Measurements from ENCODE around the gene SWAP70. TPM values are rescaled to one million over a fixed set of nuclear protein-coding genes. Genes with fewer than 3 reads are reported as not detected.

The SWAP70 gene
- total RNA-seq, 1 donor from 2014 or later = 33.7 TPM

DNA sequence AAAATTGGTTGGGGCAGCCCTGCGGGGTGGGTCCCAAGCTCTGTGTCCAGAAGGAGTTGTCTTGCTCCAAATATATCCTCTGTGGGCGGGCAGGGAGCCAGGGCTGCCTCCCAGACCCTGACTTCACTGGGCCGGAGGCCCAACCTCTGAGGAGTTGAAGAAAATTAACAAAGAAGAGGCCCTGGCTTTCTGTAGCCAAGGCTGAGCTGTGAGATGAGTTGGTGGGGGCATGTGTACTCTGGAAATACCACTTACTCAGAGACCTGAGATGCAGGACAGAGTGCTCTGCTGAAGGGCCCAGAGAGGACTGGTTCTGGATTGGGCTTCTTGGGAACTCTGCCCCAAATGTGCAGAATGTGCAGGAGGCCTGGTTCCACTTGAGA is 96.3 kb downstream of the SWAP70 start:
- Mint-ChIP-seq H3K4me1 (ENCODE audit: low read depth, unreplicated experiment) (peaks cover 76% of the 10 kb centered on the region), H3K9me3 (ENCODE audit: unreplicated experiment) (no peaks in the 10 kb centered on the region), H3K4me3 (ENCODE audit: unreplicated experiment) (no peak overlapping the region), H3K27ac (ENCODE audit: unreplicated experiment) (peak overlapping the region; percentile 98), H3K36me3 (ENCODE audit: low read depth, unreplicated experiment) (peaks cover 9% of the 10 kb centered on the region), H3K27me3 (ENCODE audit: low read depth, unreplicated experiment) (no peaks in the 10 kb centered on the region)
- Histone ChIP-seq H2AFZ (ENCODE audit: low read depth, low read length) (no peak overlapping the region), H3K27ac (ENCODE audit: low read depth, low read length) (peak overlapping the region; percentile 88), H3K9me3 (ENCODE audit: insufficient read depth, low read depth, low read length) (no peaks in the 10 kb centered on the region), H3K79me2 (ENCODE audit: insufficient read depth, low read length) (no peaks in the 10 kb centered on the region), H3K36me3 (ENCODE audit: insufficient read depth, low read length) (no peaks in the 10 kb centered on the region), H3K27me3 (ENCODE audit: insufficient read depth, low read length) (no peaks in the 10 kb centered on the region), H3K4me1 (ENCODE audit: insufficient read depth, low read length) (peaks cover 54% of the 10 kb centered on the region), H4K20me1 (ENCODE audit: insufficient read depth, low read length) (no peaks in the 10 kb centered on the region), H3K4me2 (ENCODE audit: low read length) (peak overlapping the region; percentile 45), H3K4me3 (ENCODE audit: insufficient read depth, low read depth, low read length) (no peak overlapping the region), H3K9ac (ENCODE audit: low read length) (peak overlapping the region; percentile 69)
- peak; percentile 93 for DNase-seq (ENCODE audit: low read depth)
- no peak for TF ChIP-seq EZH2 (IDR thresholded peaks at IDR 0.05; ENCODE audit: insufficient read depth, low read length)
- TF ChIP-seq, protein P1, sequence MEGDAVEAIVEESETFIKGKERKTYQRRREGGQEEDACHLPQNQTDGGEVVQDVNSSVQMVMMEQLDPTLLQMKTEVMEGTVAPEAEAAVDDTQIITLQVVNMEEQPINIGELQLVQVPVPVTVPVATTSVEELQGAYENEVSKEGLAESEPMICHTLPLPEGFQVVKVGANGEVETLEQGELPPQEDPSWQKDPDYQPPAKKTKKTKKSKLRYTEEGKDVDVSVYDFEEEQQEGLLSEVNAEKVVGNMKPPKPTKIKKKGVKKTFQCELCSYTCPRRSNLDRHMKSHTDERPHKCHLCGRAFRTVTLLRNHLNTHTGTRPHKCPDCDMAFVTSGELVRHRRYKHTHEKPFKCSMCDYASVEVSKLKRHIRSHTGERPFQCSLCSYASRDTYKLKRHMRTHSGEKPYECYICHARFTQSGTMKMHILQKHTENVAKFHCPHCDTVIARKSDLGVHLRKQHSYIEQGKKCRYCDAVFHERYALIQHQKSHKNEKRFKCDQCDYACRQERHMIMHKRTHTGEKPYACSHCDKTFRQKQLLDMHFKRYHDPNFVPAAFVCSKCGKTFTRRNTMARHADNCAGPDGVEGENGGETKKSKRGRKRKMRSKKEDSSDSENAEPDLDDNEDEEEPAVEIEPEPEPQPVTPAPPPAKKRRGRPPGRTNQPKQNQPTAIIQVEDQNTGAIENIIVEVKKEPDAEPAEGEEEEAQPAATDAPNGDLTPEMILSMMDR (IDR thresholded peaks at IDR 0.05; ENCODE audit: insufficient read depth, low read depth, low read length) = no peak
- FAIRE-seq = no peak

DNA sequence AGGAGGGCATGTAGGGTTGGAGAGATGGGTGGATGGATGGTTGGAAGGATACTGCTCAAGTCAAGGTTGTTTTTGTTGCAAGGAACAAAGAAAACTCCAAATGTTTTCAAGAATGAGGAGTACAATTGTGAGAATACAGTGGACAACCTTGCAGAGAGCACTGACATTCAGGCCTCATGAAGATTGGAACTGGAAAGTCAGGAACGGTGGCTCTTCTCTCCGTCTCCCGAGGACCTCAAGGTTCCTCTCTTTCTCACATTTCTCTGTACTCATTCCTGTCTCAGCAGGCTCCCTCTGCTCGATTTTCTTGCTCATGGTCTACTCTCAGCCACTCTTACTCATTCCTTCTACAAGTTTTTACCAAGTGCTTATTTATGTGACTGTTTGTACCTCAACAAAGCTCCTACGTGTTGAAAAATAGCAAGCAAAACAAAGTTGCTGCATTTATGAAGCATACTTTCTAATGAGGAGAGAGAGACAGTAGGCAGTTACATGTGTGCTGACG is 97.6 kb downstream of the SWAP70 start:
- no peaks in the 10 kb centered on the region for H3K27me3 ChIP-seq (ENCODE audit: insufficient read depth, low read length)
- Mint-ChIP-seq H3K27me3 (ENCODE audit: low read depth, unreplicated experiment) (no peaks in the 10 kb centered on the region), H3K27ac (ENCODE audit: unreplicated experiment) (peak overlapping the region; percentile 43), H3K4me1 (ENCODE audit: low read depth, unreplicated experiment) (peaks cover 71% of the 10 kb centered on the region), H3K36me3 (ENCODE audit: low read depth, unreplicated experiment) (peaks cover 9% of the 10 kb centered on the region), H3K4me3 (ENCODE audit: unreplicated experiment) (no peak overlapping the region), H3K9me3 (ENCODE audit: unreplicated experiment) (no peaks in the 10 kb centered on the region)
- no peak for DNase-seq (ENCODE audit: low read depth)
- no peak overlapping the region for H3K9ac ChIP-seq (ENCODE audit: low read length)
- no peak overlapping the region for H3K4me3 ChIP-seq (ENCODE audit: insufficient read depth, low read depth, low read length)
- no peaks in the 10 kb centered on the region for H3K36me3 ChIP-seq (ENCODE audit: insufficient read depth, low read length)
- no peaks in the 10 kb centered on the region for H4K20me1 ChIP-seq (ENCODE audit: insufficient read depth, low read length)
- FAIRE-seq = no peak
- peaks cover 52% of the 10 kb centered on the region for H3K4me1 ChIP-seq (ENCODE audit: insufficient read depth, low read length)
- no peaks in the 10 kb centered on the region for H3K9me3 ChIP-seq (ENCODE audit: insufficient read depth, low read depth, low read length)
- no peak overlapping the region for H2AFZ ChIP-seq (ENCODE audit: low read depth, low read length)
- H3K27ac ChIP-seq (ENCODE audit: low read depth, low read length) = no peak overlapping the region
- no peak overlapping the region for H3K4me2 ChIP-seq (ENCODE audit: low read length)
- no peak for TF ChIP-seq EZH2 (IDR thresholded peaks at IDR 0.05; ENCODE audit: insufficient read depth, low read length)
- TF ChIP-seq, protein P1 (IDR thresholded peaks at IDR 0.05; ENCODE audit: insufficient read depth, low read depth, low read length) = no peak
- no peaks in the 10 kb centered on the region for H3K79me2 ChIP-seq (ENCODE audit: insufficient read depth, low read length)

DNA sequence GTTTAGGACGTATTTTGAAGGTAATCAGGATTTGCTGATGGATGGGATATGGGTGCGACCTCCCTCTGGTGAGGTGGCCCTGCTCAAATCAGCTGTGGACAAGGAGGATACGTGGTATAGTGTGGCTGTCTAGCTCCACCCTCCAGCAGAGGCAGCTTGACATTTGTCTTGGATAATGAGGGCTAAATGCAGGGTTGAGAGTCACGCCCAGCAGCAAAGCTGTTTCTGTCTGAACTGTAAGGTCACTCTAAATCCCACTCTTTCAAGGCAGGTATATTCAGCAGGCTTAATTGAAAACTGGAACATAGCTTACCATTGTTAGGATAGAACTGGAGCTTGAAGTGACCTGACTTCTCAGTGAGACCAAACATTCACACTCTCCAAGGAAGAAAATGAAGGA is 98.7 kb downstream of the SWAP70 start:
- Mint-ChIP-seq H3K4me1 (ENCODE audit: low read depth, unreplicated experiment) (peaks cover 68% of the 10 kb centered on the region), H3K27ac (ENCODE audit: unreplicated experiment) (no peak overlapping the region), H3K9me3 (ENCODE audit: unreplicated experiment) (no peaks in the 10 kb centered on the region), H3K36me3 (ENCODE audit: low read depth, unreplicated experiment) (peaks cover 7% of the 10 kb centered on the region), H3K4me3 (ENCODE audit: unreplicated experiment) (no peak overlapping the region), H3K27me3 (ENCODE audit: low read depth, unreplicated experiment) (no peaks in the 10 kb centered on the region)
- peaks cover 52% of the 10 kb centered on the region for H3K4me1 ChIP-seq (ENCODE audit: insufficient read depth, low read length)
- H3K27ac ChIP-seq (ENCODE audit: low read depth, low read length) = no peak overlapping the region
- no peaks in the 10 kb centered on the region for H3K36me3 ChIP-seq (ENCODE audit: insufficient read depth, low read length)
- TF ChIP-seq, protein P1 (IDR thresholded peaks at IDR 0.05; ENCODE audit: insufficient read depth, low read depth, low read length) = no peak
- TF ChIP-seq EZH2 (IDR thresholded peaks at IDR 0.05; ENCODE audit: insufficient read depth, low read length) = no peak
- H3K4me2 ChIP-seq (ENCODE audit: low read length) = no peak overlapping the region
- no peak overlapping the region for H2AFZ ChIP-seq (ENCODE audit: low read depth, low read length)
- H3K4me3 ChIP-seq (ENCODE audit: insufficient read depth, low read depth, low read length) = no peak overlapping the region
- H3K9ac ChIP-seq (ENCODE audit: low read length) = no peak overlapping the region
- FAIRE-seq (no peak), DNase-seq (ENCODE audit: low read depth) (no peak)
- no peaks in the 10 kb centered on the region for H3K9me3 ChIP-seq (ENCODE audit: insufficient read depth, low read depth, low read length)
- H3K79me2 ChIP-seq (ENCODE audit: insufficient read depth, low read length) = no peaks in the 10 kb centered on the region
- H4K20me1 ChIP-seq (ENCODE audit: insufficient read depth, low read length) = no peaks in the 10 kb centered on the region
- no peaks in the 10 kb centered on the region for H3K27me3 ChIP-seq (ENCODE audit: insufficient read depth, low read length)

Data from astrocyte (in vitro differentiated cells and primary cell).